HT-29 (cell line): ENCODE results near the gene FAM168B. TPM values are rescaled to one million over a fixed set of nuclear protein-coding genes. Genes with fewer than 3 reads are reported as not detected.
"Not testable (repeated sequence)": the region's sequence is repeated elsewhere in the genome, so short reads cannot be mapped to it uniquely, and the experiment has no call there.

ENCODE experiments used
- DNase-seq: peaks from one replicate; pipeline ENCODE4 v3.0.0-alpha.2; 2015; ENCODE audit warnings: low spot score
- total RNA-seq: library from RNA; depleted of rRNA; stranded (reverse); fragments of >200 nt; shearing (Covaris generic); gene quantifications from 2 replicates; pipeline ENCODE4 v1.2.3, GENCODE V29; 2014

The FAM168B gene
- total RNA-seq, 1 experiment from 2014 or later: 104 TPM

- DNase-seq: no peak
Observed at GRCh38 chr2:131103165-131103564, 9.9 kb upstream of the FAM168B start.

DNA sequence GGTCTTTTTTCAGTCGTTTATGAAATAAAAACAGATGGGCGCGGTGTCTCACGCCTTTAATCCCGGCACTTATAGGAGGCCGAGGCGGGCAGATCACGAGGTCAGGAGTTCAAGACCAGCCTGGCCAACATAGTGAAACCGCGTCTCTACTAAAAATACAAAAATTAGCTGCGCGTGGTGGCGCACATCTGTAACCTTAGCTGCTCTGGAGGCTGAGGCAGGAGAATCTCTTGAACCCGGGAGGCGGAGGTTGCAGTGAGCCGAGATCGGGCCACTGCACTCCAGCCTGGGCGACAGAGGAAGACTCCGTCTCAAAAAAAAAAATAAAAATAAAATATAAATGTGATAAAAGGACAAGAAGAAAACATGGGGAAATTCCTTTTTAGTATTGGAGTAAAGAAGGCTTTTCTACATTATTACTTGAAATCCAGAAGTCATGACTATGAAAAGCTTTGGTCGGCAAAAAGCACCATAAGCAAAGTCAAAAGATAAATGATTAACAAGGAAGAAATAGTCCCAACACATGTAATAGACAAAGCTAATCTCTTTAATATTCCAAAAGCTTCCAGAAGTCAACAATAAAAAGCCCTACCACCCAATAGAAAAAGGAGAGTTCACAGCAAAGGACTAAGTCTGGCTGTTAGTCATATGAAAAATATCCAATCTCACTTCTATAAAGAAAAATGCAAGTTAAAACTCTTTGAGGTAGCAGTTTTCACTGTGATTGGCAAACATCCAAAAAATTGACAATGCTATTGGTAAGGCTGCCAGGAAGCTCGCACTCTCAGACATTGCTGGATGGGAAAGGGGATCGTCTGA, 1.4 kb upstream of the FAM168B start:
- DNase-seq: peak; percentile 6

DNA sequence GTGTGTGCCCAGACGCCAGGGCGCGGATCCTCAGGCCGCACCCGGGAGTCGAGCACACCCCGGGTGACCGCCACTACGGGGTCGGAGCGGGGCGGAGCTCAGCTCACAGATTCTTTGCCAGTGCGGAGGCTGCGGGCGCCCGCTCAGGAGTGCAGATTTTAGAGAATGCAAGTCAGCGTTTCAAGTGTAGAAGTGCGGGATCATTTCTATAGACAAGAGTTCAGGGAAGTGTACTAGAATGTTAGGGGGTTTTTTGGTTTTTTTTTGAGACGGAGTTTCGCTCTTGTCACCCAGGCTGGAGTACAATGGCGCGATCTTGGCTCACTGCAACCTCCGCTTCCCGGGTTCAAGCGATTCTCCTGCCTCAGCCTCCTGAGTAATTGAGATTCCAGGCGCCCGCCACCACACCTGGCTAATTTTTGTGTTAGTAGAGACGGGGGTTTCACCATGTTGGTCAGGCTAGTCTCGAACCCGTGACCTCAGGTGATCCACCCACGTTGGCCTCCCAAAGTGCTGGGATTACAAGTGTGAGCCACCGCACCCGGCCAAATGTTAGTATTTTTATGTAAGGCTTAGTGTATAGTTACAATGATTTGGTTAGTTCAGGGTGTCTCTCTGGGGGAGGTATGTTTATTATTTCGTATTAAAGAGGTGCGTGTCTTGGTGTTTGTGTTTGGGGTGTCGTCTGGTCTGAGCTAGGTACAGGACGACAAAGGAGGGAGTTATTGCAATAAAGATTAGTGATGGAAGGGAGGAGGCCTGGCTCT, 619 bp upstream of the FAM168B start:
- DNase-seq: peak; percentile 69

DNA sequence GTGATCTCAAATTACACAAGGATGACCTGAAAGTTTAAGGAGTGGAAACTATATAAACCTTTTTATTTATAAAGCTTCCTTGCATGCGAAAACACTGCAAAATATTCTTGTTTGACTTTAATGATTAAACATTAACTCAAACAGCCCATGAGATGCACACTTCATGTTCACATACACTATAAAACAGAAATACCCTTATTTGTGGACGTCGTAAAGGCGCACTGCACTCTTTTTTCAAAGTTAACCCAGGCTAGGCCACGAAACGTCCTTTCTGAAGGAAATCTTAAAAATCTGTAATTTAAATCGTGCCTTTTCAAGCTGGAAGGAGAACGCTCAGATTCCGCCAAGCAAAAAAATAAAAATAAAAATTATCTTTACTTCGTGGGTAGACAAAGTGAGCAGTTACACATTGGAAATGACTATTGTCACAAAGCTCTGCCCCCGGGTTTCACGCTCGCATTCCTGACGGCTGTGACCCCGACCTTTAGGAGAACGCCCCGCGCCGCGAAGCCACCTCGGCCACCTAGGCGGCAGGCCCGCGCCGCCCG, 728 bp downstream of the FAM168B start:
- peak; percentile 27 for DNase-seq

DNA sequence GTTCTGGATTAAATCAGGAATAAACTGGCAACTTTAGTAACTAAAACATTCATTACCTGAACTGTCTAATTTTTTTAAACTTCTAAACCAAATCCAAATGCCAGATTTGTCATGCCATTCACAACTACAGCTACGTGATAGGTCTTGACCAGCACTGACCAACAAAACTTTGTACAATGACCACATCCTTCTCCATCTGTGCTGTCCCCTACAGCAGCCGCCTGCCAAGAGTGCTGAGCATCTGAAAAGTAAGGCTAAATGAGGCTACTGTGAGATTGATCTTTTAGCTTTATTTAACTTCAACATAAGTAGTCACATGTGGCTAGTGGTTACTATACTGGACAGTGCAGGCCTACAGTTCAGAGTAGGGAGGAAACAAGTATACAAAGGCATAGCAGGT, 7.6 kb downstream of the FAM168B start:
- no peak for DNase-seq

- DNase-seq: no peak
Observed at GRCh38 chr2:131081190-131081589, 12.1 kb downstream of the FAM168B start.

DNA sequence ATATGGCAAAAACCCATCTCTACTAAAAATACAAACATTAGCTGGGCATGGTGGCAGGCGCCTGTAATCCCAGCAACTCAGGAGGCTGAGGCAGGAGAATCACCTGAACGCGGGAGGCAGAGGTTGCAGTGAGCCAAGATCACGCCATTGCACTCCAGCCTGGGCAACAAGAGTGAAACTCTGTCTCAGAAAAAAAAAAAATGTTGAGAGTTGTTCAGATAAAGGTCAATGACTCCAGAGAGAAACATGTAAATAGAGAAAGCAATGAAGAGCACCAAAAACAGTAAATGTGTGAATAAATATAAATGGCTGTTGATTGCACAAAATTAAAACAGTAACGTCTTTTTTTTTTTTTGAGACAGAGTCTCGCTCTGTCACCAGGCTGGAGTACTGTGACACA, 13.3 kb downstream of the FAM168B start:
- DNase-seq: not testable (repeated sequence)

DNA sequence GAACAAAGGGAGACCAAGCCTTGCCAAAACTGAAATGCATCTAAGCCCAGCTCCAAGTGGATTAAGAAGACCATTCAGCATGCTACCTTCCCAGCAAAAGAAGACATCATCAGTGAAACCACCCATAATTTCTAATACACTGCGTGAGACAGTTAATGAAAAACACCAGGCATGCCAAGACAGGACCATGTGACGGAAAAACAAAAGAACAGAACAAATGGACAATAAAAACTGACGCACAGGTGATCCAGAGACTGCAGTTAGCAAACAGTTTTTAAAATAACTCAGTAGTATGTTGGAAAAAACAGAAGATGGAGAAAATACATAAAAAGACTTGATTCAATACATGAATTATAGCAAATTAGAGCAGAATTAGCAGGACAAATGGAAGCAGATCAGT, 15.3 kb downstream of the FAM168B start:
- no peak for DNase-seq

DNA sequence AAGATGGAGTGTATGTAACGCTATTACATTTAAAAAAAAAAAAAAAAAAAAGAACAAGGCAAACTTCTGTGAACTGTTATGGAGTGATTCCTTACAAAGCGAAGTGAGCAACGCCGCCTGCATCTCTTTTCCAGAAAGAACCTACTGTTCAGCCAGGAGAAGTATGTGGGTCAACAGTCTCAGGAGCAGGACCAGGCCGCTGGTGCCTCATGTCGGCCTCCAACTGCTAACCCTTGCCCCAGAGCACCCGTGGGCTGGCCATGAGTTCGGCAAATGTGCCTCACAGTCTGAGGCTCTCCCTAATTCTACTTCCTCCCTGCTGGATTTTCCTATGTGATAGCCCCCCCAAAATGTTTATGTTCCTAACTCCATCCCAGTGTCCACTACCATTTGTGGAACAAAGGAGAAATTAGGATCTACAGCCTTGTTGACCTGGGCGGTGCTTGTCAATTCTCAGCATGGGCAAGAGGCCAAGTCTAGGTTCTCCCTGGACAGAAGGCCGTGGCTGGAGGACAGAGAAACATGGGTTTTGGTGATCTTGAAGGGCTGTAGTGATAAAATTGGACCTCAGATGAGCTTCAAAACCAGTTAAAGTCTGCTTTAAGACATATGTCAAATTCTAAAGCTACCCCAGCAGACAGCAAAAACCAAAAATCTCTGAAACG, 15.9 kb downstream of the FAM168B start:
- no peak for DNase-seq

- DNase-seq: no peak
Observed at GRCh38 chr2:131076707-131077106, 16.6 kb downstream of the FAM168B start.

- not testable (repeated sequence) for DNase-seq
Observed at GRCh38 chr2:131075578-131075977, 17.7 kb downstream of the FAM168B start.

DNA sequence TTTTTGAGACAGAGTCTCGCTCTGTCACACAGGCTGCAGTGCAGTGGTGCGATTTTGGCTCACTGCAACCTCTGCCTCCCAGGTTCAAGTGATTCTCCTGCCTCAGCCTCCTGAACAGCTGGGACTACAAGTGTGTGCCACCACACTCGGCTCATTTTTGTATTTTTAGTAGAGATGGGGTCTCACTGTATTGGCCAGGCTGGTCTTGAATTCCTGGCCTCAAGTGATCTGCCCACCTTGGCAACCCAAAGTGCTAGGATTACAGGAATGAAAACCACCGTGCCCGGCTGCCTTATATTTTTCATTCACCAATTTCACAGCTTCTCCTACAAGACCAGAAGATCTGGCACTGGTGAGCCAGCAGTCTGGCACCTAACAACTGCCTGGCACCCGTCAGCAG, 25.1 kb downstream of the FAM168B start:
- not testable (repeated sequence) for DNase-seq

GRCh38 chr2:131067465-131068125, 25.7 kb downstream of the FAM168B start:
- no peak for DNase-seq

- no peak for DNase-seq
Observed at GRCh38 chr2:131064589-131065512, 28.4 kb downstream of the FAM168B start.

DNA sequence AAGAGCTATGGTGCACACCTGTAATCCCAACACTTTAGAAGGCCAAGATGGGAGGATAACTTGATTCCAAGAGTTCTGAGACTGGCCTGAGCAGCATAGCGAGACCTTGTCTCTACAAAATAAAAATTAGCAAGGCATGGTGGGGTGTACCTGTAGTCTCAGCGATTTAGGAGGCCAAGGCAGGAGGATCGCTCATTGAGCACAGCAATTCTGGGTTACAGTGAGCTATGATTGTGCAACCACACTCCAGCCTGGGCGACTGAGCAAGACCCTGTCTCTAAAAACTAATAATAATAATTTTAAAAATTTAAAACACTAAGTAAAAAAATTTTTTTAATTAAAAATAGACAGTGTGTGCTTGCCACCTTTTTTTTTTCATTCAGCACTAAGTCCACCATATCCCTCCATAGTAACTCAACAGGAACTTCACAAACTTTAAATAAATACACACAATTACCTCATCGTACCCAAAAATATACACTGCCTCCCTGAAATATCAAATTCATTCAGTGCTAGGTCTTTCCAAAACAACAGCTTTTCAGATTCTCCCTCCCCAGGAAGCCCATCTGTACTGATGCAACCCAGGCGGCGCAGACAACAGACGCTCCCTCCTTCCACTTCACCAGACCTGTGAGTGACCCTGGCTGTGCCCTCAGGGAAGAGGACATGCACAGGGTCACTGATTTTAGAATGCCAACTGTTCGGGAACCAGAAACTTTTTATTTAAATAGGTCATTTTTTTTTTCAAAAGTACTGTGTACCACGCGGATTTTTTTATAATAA, 29.6 kb downstream of the FAM168B start:
- DNase-seq: no peak

GRCh38 chr2:131058920-131059319, 34.3 kb downstream of the FAM168B start:
- no peak for DNase-seq

GRCh38 chr2:131058214-131058843, 34.9 kb downstream of the FAM168B start:
- no peak for DNase-seq

- DNase-seq: no peak
Observed at GRCh38 chr2:131056932-131057287, 36.4 kb downstream of the FAM168B start.
